Endothelial cell of hepatic sinusoid (primary cell): ENCODE data around the gene SLC22A17.

ENCODE experiments used
- in situ Hi-C: cut with HindIII; loops from 2 replicates; pipeline ENCODE4 v1.10.0; 2017; ENCODE audit warnings: low sequenced_read_pairs

Gene SLC22A17

GRCh38 chr14:23308721-23309445 lies 43.8 kb downstream of the SLC22A17 start:
- in situ Hi-C loops: no loop called here

- in situ Hi-C loops: no loop called here
Observed at GRCh38 chr14:23307687-23308644, 44.7 kb downstream of the SLC22A17 start.

- in situ Hi-C loops: no loop called here
Observed at GRCh38 chr14:23307146-23307530, 45.5 kb downstream of the SLC22A17 start.

GRCh38 chr14:23306412-23307145 lies 46.1 kb downstream of the SLC22A17 start, which contains the start of gene BCL2L2:
BCL2L2 (plus strand) TSS chr14:23306833; CDS start chr14:23307768, 935 bp downstream.
- in situ Hi-C loops: no loop called here

- in situ Hi-C loops: no loop called here
Observed at GRCh38 chr14:23302290-23303225, 50.1 kb downstream of the SLC22A17 start, which contains the start of gene PPP1R3E. PPP1R3E (minus strand) TSS chr14:23302859; CDS start chr14:23302576, 283 bp downstream.

GRCh38 chr14:23301969-23302289 lies 50.8 kb downstream of the SLC22A17 start:
- in situ Hi-C loops: no loop called here

- in situ Hi-C loops: no loop called here
Observed at GRCh38 chr14:23301288-23301968, 51.3 kb downstream of the SLC22A17 start.

GRCh38 chr14:23300687-23301223 lies 51.9 kb downstream of the SLC22A17 start:
- in situ Hi-C loops: no loop called here

- in situ Hi-C loops: no loop called here
Observed at GRCh38 chr14:23299986-23300686, 52.6 kb downstream of the SLC22A17 start.

- in situ Hi-C loops: no loop called here
Observed at GRCh38 chr14:23299211-23299957, 53.3 kb downstream of the SLC22A17 start.

GRCh38 chr14:23297611-23298277 lies 54.9 kb downstream of the SLC22A17 start:
- in situ Hi-C loops: no loop called here

- in situ Hi-C loops: no loop called here
Observed at GRCh38 chr14:23297096-23297495, 55.6 kb downstream of the SLC22A17 start.
